Tibial nerve (tissue), 3 donors: Measurements from ENCODE around the gene TRIM23.
"Not testable (repeated sequence)": the region's sequence is repeated elsewhere in the genome, so short reads cannot be mapped to it uniquely, and the experiment has no call there.

Experiments used
- CTCF ChIP-seq, 5 experiments: fragments of 200-600 bp in 3 of 5; fragments of 450-650 bp in 2 of 5; sonication (generic) in 3 of 5; IDR thresholded peaks; one replicate each; pipeline ENCODE4 v1.5.1; 2016 to 2019; ENCODE audit warnings: antibody characterized with exemption in 5 of 5, mild to moderate bottlenecking in 3 of 5, moderate library complexity in 2 of 5
- POLR2A ChIP-seq, 2 donors: fragments of 450-650 bp; IDR thresholded peaks; one replicate each; pipeline ENCODE4 v1.6.1; 2017; ENCODE audit warnings: antibody characterized with exemption in 2 of 2, mild to moderate bottlenecking in 2 of 2, moderate library complexity in 2 of 2

DNA sequence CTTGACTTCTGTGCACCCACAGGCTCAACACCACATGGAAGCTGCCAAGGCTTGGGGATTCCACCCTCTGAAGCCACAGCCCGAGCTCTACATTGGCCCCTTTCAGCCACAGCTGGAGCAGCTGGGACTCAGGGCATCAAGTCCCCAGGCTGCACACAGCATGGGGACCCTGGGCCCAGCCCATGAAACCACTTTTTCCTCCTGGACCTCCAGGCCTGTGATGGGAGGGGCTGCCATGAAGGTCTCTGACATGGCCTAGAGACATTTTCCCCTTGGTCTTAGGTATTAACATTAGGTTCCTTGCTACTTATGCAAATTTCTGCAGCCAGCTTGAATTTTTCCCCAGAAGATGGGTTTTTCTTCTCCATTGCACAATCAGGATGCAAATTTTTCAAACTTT, 22.4 kb downstream of the TRIM23 start:
- not testable (repeated sequence) for TF ChIP-seq CTCF, POLR2A (IDR thresholded peaks at IDR 0.05)
